GM21390 (cell line): ENCODE data around the gene LONRF2.
"Not testable (repeated sequence)": the region's sequence is repeated elsewhere in the genome, so short reads cannot be mapped to it uniquely, and the experiment has no call there.

Experiments
- ATAC-seq: cut with Tn5 transposase; IDR thresholded peaks from one replicate; pipeline ENCODE4 v1.9.1; 2021; ENCODE audit not compliant: unreplicated experiment

The LONRF2 gene

GRCh38 chr2:100321866-100322820, at the start of gene LONRF2:
Gene LONRF2, minus strand, starts transcription at chr2:100322501. Its CDS starts 408 bp downstream, at chr2:100322093.
- ATAC-seq, result no peak

GRCh38 chr2:100367163-100367562, 44.9 kb upstream of the LONRF2 start:
- no peak for ATAC-seq

- ATAC-seq, result no peak
Observed at GRCh38 chr2:100365434-100365833, 43.1 kb upstream of the LONRF2 start.

GRCh38 chr2:100362269-100362668, 40.0 kb upstream of the LONRF2 start:
- not testable (repeated sequence) for ATAC-seq

- ATAC-seq, result no peak
Observed at GRCh38 chr2:100359576-100359975, 37.3 kb upstream of the LONRF2 start.

GRCh38 chr2:100358554-100358953, 36.3 kb upstream of the LONRF2 start:
- ATAC-seq, result no peak

- no peak for ATAC-seq
Observed at GRCh38 chr2:100352521-100352920, 30.2 kb upstream of the LONRF2 start.

- no peak for ATAC-seq
Observed at GRCh38 chr2:100350661-100351185, 28.4 kb upstream of the LONRF2 start.

GRCh38 chr2:100345144-100345543, 22.8 kb upstream of the LONRF2 start:
- not testable (repeated sequence) for ATAC-seq

GRCh38 chr2:100344433-100344832, 22.1 kb upstream of the LONRF2 start:
- no peak for ATAC-seq

GRCh38 chr2:100342466-100342865, 20.2 kb upstream of the LONRF2 start:
- ATAC-seq, result not testable (repeated sequence)

- ATAC-seq, result no peak
Observed at GRCh38 chr2:100339823-100340222, 17.5 kb upstream of the LONRF2 start.

- no peak for ATAC-seq
Observed at GRCh38 chr2:100334929-100335328, 12.6 kb upstream of the LONRF2 start.

- ATAC-seq, result no peak
Observed at GRCh38 chr2:100327742-100328141, 5.4 kb upstream of the LONRF2 start.

- no peak for ATAC-seq
Observed at GRCh38 chr2:100321179-100321865, 979 bp downstream of the LONRF2 start.

- ATAC-seq, result no peak
Observed at GRCh38 chr2:100320547-100321178, 1.6 kb downstream of the LONRF2 start.

- ATAC-seq, result no peak
Observed at GRCh38 chr2:100317634-100318033, 4.7 kb downstream of the LONRF2 start.

- ATAC-seq, result no peak
Observed at GRCh38 chr2:100309973-100310719, 12.2 kb downstream of the LONRF2 start.

GRCh38 chr2:100309311-100309710, 13.0 kb downstream of the LONRF2 start:
- ATAC-seq, result no peak

GRCh38 chr2:100303744-100304143, 18.6 kb downstream of the LONRF2 start:
- ATAC-seq, result no peak

- ATAC-seq, result no peak
Observed at GRCh38 chr2:100302585-100302892, 19.8 kb downstream of the LONRF2 start.
